Fibroblast of skin of right quadriceps (primary cell): ENCODE results near the gene CHRNB4.
"Not testable (repeated sequence)": the region's sequence is repeated elsewhere in the genome, so short reads cannot be mapped to it uniquely, and the experiment has no call there.

Experiments used
- DNase-seq: peaks from one replicate; pipeline ENCODE4 v3.0.0-alpha.2; 2013

CHRNB4 gene

GRCh38 chr15:78614021-78614420 is 27.0 kb downstream of the CHRNB4 start:
- DNase-seq, result no peak

- not testable (repeated sequence) for DNase-seq
Measured at GRCh38 chr15:78609551-78609950, 31.5 kb downstream of the CHRNB4 start.

GRCh38 chr15:78605680-78606079 is 35.3 kb downstream of the CHRNB4 start:
- no peak for DNase-seq

GRCh38 chr15:78605201-78605600 is 35.8 kb downstream of the CHRNB4 start:
- no peak for DNase-seq

- DNase-seq, result no peak
Measured at GRCh38 chr15:78604420-78604819, 36.6 kb downstream of the CHRNB4 start.

GRCh38 chr15:78603467-78603866 is 37.5 kb downstream of the CHRNB4 start:
- no peak for DNase-seq

GRCh38 chr15:78599189-78599588 is 41.8 kb downstream of the CHRNB4 start:
- DNase-seq, result no peak

GRCh38 chr15:78598348-78598747 is 42.7 kb downstream of the CHRNB4 start:
- no peak for DNase-seq

GRCh38 chr15:78597583-78597982 is 43.4 kb downstream of the CHRNB4 start:
- DNase-seq, result no peak

GRCh38 chr15:78574944-78575343 is 66.1 kb downstream of the CHRNB4 start:
- DNase-seq, result no peak
